MM.1S (cell line): ENCODE data around the gene DOLPP1.

ENCODE experiments used
- DNase-seq: peaks from one replicate; pipeline ENCODE4 v3.0.0-alpha.2; 2015
- H2AFZ ChIP-seq: fragments of 300-600 bp; sonication (generic); 2 replicates; pipeline ENCODE4 v1.6.0; 2016; ENCODE audit warnings: antibody characterized with exemption, low read length
- H3F3A ChIP-seq: fragments of 300-600 bp; sonication (generic); 2 replicates; pipeline ENCODE4 v1.6.1; 2016; ENCODE audit warnings: mild to moderate bottlenecking, antibody characterized with exemption, low read length, moderate library complexity, mixed read lengths; ENCODE audit not compliant: insufficient read depth
- H3K27ac ChIP-seq: fragments of 300-600 bp; sonication (generic); 2 replicates; pipeline ENCODE4 v1.5.1; 2016; ENCODE audit warnings: mild to moderate bottlenecking, low read length
- H3K27me3 ChIP-seq: fragments of 300-600 bp; sonication (generic); replicated peaks from 2 replicates; pipeline ENCODE4 v1.6.0; 2016; ENCODE audit warnings: low read length; ENCODE audit not compliant: insufficient read depth
- H3K36me3 ChIP-seq: fragments of 300-600 bp; sonication (generic); replicated peaks from 2 replicates; pipeline ENCODE4 v1.6.1; 2016; ENCODE audit warnings: mild to moderate bottlenecking, low read length, mixed read lengths; ENCODE audit not compliant: insufficient read depth
- H3K4me1 ChIP-seq: fragments of 300-600 bp; sonication (generic); 2 replicates; pipeline ENCODE4 v1.6.1; 2016; ENCODE audit warnings: low read length, mixed read lengths
- H3K4me2 ChIP-seq: fragments of 300-600 bp; sonication (generic); 2 replicates; pipeline ENCODE4 v1.6.0; 2016; ENCODE audit warnings: low read depth, low read length
- H3K4me3 ChIP-seq: fragments of 300-600 bp; sonication (generic); 2 replicates; pipeline ENCODE4 v1.5.1; 2016; ENCODE audit warnings: low read length, mixed read lengths
- H3K79me2 ChIP-seq: fragments of 300-600 bp; sonication (generic); 2 replicates; pipeline ENCODE4 v1.6.1; 2016; ENCODE audit warnings: mixed run types, low read length, mixed read lengths
- H3K9ac ChIP-seq: fragments of 300-600 bp; sonication (generic); 2 replicates; pipeline ENCODE4 v1.6.1; 2016; ENCODE audit warnings: low read length, mixed read lengths
- H3K9me2 ChIP-seq: fragments of 300-600 bp; sonication (generic); replicated peaks from 2 replicates; pipeline ENCODE4 v1.6.1; 2016; ENCODE audit warnings: mild to moderate bottlenecking, low read length, mixed read lengths; ENCODE audit not compliant: insufficient read depth
- H3K9me3 ChIP-seq: fragments of 300-600 bp; sonication (generic); replicated peaks from 2 replicates; pipeline ENCODE4 v1.6.1; 2016; ENCODE audit warnings: mild to moderate bottlenecking, low read length, mixed read lengths; ENCODE audit not compliant: insufficient read depth
- H4K20me1 ChIP-seq: fragments of 300-600 bp; sonication (generic); 2 replicates; pipeline ENCODE4 v1.6.1; 2016; ENCODE audit warnings: mild to moderate bottlenecking, low read length, moderate library complexity, mixed read lengths; ENCODE audit not compliant: insufficient read depth
- EZH2 ChIP-seq: fragments of 300-600 bp; sonication (generic); optimal IDR thresholded peaks from 2 replicates; pipeline ENCODE3; 2017; ENCODE audit warnings: low read depth, mild to moderate bottlenecking, antibody characterized with exemption, low read length, mixed read lengths
- EZH2phosphoT487 ChIP-seq: fragments of 300-600 bp; sonication (generic); IDR thresholded peaks from 2 replicates; pipeline ENCODE4 v1.6.1; 2018; ENCODE audit warnings: antibody characterized with exemption, low read length
- TF ChIP-seq, protein P1 (sequence below): fragments of 300-600 bp; sonication (generic); IDR thresholded peaks from 2 replicates; pipeline ENCODE4 v1.5.1; 2016; ENCODE audit warnings: antibody characterized with exemption, low read length, mixed read lengths

The DOLPP1 gene

GRCh38 chr9:129102095-129102525 is 21.2 kb downstream of the DOLPP1 start:
- Histone ChIP-seq H3K9ac (no peak overlapping the region), H3K27me3 (peaks cover 10% of the 10 kb centered on the region; the same call in 1 of the 2 replicates)
- TF ChIP-seq EZH2phosphoT487 (no peak), EZH2 (no peak)
- TF ChIP-seq, protein P1, sequence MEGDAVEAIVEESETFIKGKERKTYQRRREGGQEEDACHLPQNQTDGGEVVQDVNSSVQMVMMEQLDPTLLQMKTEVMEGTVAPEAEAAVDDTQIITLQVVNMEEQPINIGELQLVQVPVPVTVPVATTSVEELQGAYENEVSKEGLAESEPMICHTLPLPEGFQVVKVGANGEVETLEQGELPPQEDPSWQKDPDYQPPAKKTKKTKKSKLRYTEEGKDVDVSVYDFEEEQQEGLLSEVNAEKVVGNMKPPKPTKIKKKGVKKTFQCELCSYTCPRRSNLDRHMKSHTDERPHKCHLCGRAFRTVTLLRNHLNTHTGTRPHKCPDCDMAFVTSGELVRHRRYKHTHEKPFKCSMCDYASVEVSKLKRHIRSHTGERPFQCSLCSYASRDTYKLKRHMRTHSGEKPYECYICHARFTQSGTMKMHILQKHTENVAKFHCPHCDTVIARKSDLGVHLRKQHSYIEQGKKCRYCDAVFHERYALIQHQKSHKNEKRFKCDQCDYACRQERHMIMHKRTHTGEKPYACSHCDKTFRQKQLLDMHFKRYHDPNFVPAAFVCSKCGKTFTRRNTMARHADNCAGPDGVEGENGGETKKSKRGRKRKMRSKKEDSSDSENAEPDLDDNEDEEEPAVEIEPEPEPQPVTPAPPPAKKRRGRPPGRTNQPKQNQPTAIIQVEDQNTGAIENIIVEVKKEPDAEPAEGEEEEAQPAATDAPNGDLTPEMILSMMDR = no peak

GRCh38 chr9:129102791-129103594 is 22.1 kb downstream of the DOLPP1 start:
- Histone ChIP-seq H3K9me2 (no peaks in the 10 kb centered on the region), H4K20me1 (no peaks in the 10 kb centered on the region), H3K9ac (no peak overlapping the region), H3K4me3 (no peak overlapping the region), H3K4me2 (no peak overlapping the region), H3K9me3 (no peaks in the 10 kb centered on the region), H3K36me3 (no peaks in the 10 kb centered on the region), H3K79me2 (no peaks in the 10 kb centered on the region), H3F3A (no peaks in the 10 kb centered on the region), H3K27ac (no peak overlapping the region), H3K27me3 (peaks cover 13% of the 10 kb centered on the region), H2AFZ (no peak overlapping the region), H3K4me1 (no peaks in the 10 kb centered on the region)
- peak; percentile 46 for DNase-seq
- TF ChIP-seq, protein P1 = peak; percentile 54
- TF ChIP-seq EZH2phosphoT487 = no peak

More at GRCh38 chr9:129102095-129102525, 21.2 kb downstream of the DOLPP1 start:
- H3K27ac ChIP-seq = no peak overlapping the region
- no peaks in the 10 kb centered on the region for H3F3A ChIP-seq
- no peak overlapping the region for H3K4me3 ChIP-seq
- no peak overlapping the region for H2AFZ ChIP-seq
- no peaks in the 10 kb centered on the region for H3K79me2 ChIP-seq
- H3K36me3 ChIP-seq = no peaks in the 10 kb centered on the region
- no peaks in the 10 kb centered on the region for H3K9me2 ChIP-seq
- H3K4me1 ChIP-seq = no peaks in the 10 kb centered on the region
- DNase-seq = no peak
- H3K4me2 ChIP-seq = no peak overlapping the region
- no peaks in the 10 kb centered on the region for H4K20me1 ChIP-seq
- no peaks in the 10 kb centered on the region for H3K9me3 ChIP-seq

GRCh38 chr9:129103595-129103965 is 22.7 kb downstream of the DOLPP1 start:
- no peaks in the 10 kb centered on the region for H3K4me1 ChIP-seq
- H3K27me3 ChIP-seq = peaks cover 17% of the 10 kb centered on the region
- no peak overlapping the region for H2AFZ ChIP-seq
- DNase-seq = no peak
- no peaks in the 10 kb centered on the region for H3K9me2 ChIP-seq
- H3K4me2 ChIP-seq = no peak overlapping the region
- no peak overlapping the region for H3K4me3 ChIP-seq
- H3K79me2 ChIP-seq = no peaks in the 10 kb centered on the region
- H3K9ac ChIP-seq = no peak overlapping the region
- no peaks in the 10 kb centered on the region for H3F3A ChIP-seq
- no peaks in the 10 kb centered on the region for H3K9me3 ChIP-seq
- no peaks in the 10 kb centered on the region for H3K36me3 ChIP-seq
- H3K27ac ChIP-seq = no peak overlapping the region
- H4K20me1 ChIP-seq = no peaks in the 10 kb centered on the region
- TF ChIP-seq, protein P1 = no peak
- no peak for TF ChIP-seq EZH2phosphoT487
- TF ChIP-seq EZH2 = no peak
